SU-DHL-6 (cell line): ENCODE measurements around the gene TANGO2.

Experiments
- H2AFZ ChIP-seq: fragments of 200-600 bp; sonication (generic); 2 replicates; pipeline ENCODE4 v1.6.1; 2014; ENCODE audit warnings: low read depth, mild to moderate bottlenecking, moderate library complexity, mixed read lengths, antibody characterized with exemption, low read length; ENCODE audit not compliant: severe bottlenecking
- H3F3A ChIP-seq: fragments of 200-600 bp; shearing (Covaris generic); 2 replicates; pipeline ENCODE4 v1.6.0; 2016; ENCODE audit warnings: antibody characterized with exemption, mild to moderate bottlenecking; ENCODE audit not compliant: insufficient read depth
- H3K27ac ChIP-seq: fragments of 200-600 bp; sonication (generic); 2 replicates; pipeline ENCODE4 v1.5.1; 2016; ENCODE audit warnings: low read depth, mild to moderate bottlenecking, low read length, moderate library complexity, mixed read lengths
- H3K27me3 ChIP-seq: fragments of 200-600 bp; sonication (generic), shearing (Covaris generic); 2 replicates; pipeline ENCODE4 v1.6.0; 2014; ENCODE audit warnings: mild to moderate bottlenecking, low read length
- H3K36me3 ChIP-seq: fragments of 200-600 bp; sonication (generic); 2 replicates; pipeline ENCODE4 v1.6.1; 2014; ENCODE audit warnings: mild to moderate bottlenecking, low read length, mixed read lengths
- H3K4me2 ChIP-seq: fragments of 300-600, 200-600 bp; shearing (Covaris generic), sonication (generic); 2 replicates; pipeline ENCODE4 v1.6.0; 2014; ENCODE audit warnings: low read length, low read depth, mild to moderate bottlenecking; ENCODE audit not compliant: poor library complexity, severe bottlenecking
- H3K4me3 ChIP-seq: fragments of 200-600 bp; sonication (generic); 2 replicates; pipeline ENCODE4 v1.5.1; 2014; ENCODE audit warnings: antibody characterized with exemption, low read length, mild to moderate bottlenecking, mixed read lengths; ENCODE audit not compliant: insufficient read depth, poor library complexity, severe bottlenecking
- H3K79me2 ChIP-seq: fragments of 200-600 bp; sonication (generic); 2 replicates; pipeline ENCODE4 v1.6.1; 2014; ENCODE audit warnings: mild to moderate bottlenecking, low read length, moderate library complexity; ENCODE audit not compliant: insufficient read depth
- H3K9ac ChIP-seq: fragments of 200-600 bp; sonication (generic); 2 replicates; pipeline ENCODE4 v1.7.0; 2014; ENCODE audit warnings: mild to moderate bottlenecking, low read length
- H3K9me2 ChIP-seq: fragments of 200-600 bp; sonication (generic); replicated peaks from 2 replicates; pipeline ENCODE4 v1.6.1; 2014; ENCODE audit warnings: low read length; ENCODE audit not compliant: insufficient read depth
- H3K9me3 ChIP-seq: fragments of 200-600 bp; sonication (generic); 2 replicates; pipeline ENCODE4 v1.6.1; 2014; ENCODE audit warnings: low read length, mixed read lengths; ENCODE audit not compliant: insufficient read depth
- H4K20me1 ChIP-seq: fragments of 200-600 bp; sonication (generic); 2 replicates; pipeline ENCODE4 v1.6.1; 2014; ENCODE audit warnings: low read depth, mild to moderate bottlenecking, antibody characterized with exemption, low read length, moderate library complexity, mixed read lengths
- EZH2phosphoT487 ChIP-seq: fragments of 200-600 bp; sonication (generic), shearing (Covaris generic); conservative IDR thresholded peaks from 2 replicates; pipeline ENCODE4 v1.6.1; 2018; ENCODE audit warnings: mild to moderate bottlenecking, antibody characterized with exemption, low read length, moderate library complexity, mixed read lengths
- TF ChIP-seq, protein P1 (sequence below): fragments of 200-600 bp; sonication (generic); IDR thresholded peaks from one replicate; pipeline ENCODE4 v1.5.1; 2017; ENCODE audit warnings: antibody characterized with exemption, mild to moderate bottlenecking, low read length, moderate library complexity; ENCODE audit not compliant: insufficient read depth, poor library complexity, severe bottlenecking

The TANGO2 gene

GRCh38 chr22:20092477-20092854 is 71.6 kb downstream of the TANGO2 start:
- H3K36me3 ChIP-seq = peaks cover 2% of the 10 kb centered on the region; the same call in 1 of the 2 replicates
- H3K27ac ChIP-seq = no peak overlapping the region
- no peaks in the 10 kb centered on the region for H4K20me1 ChIP-seq
- H3K4me2 ChIP-seq = no peak overlapping the region
- no peak overlapping the region for H3K4me3 ChIP-seq
- H3K79me2 ChIP-seq = no peaks in the 10 kb centered on the region
- H3K9me3 ChIP-seq = no peaks in the 10 kb centered on the region
- no peak for TF ChIP-seq EZH2phosphoT487
- H3F3A ChIP-seq = no peaks in the 10 kb centered on the region
- H3K9me2 ChIP-seq = no peaks in the 10 kb centered on the region
- no peaks in the 10 kb centered on the region for H3K27me3 ChIP-seq
- no peak overlapping the region for H3K9ac ChIP-seq
- H2AFZ ChIP-seq = no peak overlapping the region

- no peaks in the 10 kb centered on the region for H4K20me1 ChIP-seq
Measured at GRCh38 chr22:20093418-20094196, 72.7 kb downstream of the TANGO2 start.

GRCh38 chr22:20094197-20094807 is 73.4 kb downstream of the TANGO2 start:
- Histone ChIP-seq H3K36me3 (peaks cover 2% of the 10 kb centered on the region; the same call in 1 of the 2 replicates), H3K27ac (no peak overlapping the region), H3K9me3 (no peaks in the 10 kb centered on the region), H3K79me2 (no peaks in the 10 kb centered on the region), H3K27me3 (no peaks in the 10 kb centered on the region), H3K9ac (no peak overlapping the region), H3K4me3 (no peak overlapping the region), H3K4me2 (no peak overlapping the region), H3K9me2 (no peaks in the 10 kb centered on the region), H4K20me1 (no peaks in the 10 kb centered on the region), H2AFZ (no peak overlapping the region), H3F3A (no peaks in the 10 kb centered on the region)
- TF ChIP-seq EZH2phosphoT487 = no peak
- TF ChIP-seq, protein P1, sequence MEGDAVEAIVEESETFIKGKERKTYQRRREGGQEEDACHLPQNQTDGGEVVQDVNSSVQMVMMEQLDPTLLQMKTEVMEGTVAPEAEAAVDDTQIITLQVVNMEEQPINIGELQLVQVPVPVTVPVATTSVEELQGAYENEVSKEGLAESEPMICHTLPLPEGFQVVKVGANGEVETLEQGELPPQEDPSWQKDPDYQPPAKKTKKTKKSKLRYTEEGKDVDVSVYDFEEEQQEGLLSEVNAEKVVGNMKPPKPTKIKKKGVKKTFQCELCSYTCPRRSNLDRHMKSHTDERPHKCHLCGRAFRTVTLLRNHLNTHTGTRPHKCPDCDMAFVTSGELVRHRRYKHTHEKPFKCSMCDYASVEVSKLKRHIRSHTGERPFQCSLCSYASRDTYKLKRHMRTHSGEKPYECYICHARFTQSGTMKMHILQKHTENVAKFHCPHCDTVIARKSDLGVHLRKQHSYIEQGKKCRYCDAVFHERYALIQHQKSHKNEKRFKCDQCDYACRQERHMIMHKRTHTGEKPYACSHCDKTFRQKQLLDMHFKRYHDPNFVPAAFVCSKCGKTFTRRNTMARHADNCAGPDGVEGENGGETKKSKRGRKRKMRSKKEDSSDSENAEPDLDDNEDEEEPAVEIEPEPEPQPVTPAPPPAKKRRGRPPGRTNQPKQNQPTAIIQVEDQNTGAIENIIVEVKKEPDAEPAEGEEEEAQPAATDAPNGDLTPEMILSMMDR = no peak

More at GRCh38 chr22:20093418-20094196, 72.7 kb downstream of the TANGO2 start:
- no peaks in the 10 kb centered on the region for H3K9me2 ChIP-seq
- no peak overlapping the region for H3K27ac ChIP-seq
- TF ChIP-seq, protein P1 = no peak
- no peak for TF ChIP-seq EZH2phosphoT487
- no peaks in the 10 kb centered on the region for H3K27me3 ChIP-seq
- H3K36me3 ChIP-seq = peaks cover 2% of the 10 kb centered on the region; the same call in 1 of the 2 replicates
- H3K4me3 ChIP-seq = no peak overlapping the region
- H3K9me3 ChIP-seq = no peaks in the 10 kb centered on the region
- no peaks in the 10 kb centered on the region for H3K79me2 ChIP-seq
- H3K4me2 ChIP-seq = no peak overlapping the region
- no peak overlapping the region for H2AFZ ChIP-seq
- H3F3A ChIP-seq = no peaks in the 10 kb centered on the region
- H3K9ac ChIP-seq = no peak overlapping the region

DNA sequence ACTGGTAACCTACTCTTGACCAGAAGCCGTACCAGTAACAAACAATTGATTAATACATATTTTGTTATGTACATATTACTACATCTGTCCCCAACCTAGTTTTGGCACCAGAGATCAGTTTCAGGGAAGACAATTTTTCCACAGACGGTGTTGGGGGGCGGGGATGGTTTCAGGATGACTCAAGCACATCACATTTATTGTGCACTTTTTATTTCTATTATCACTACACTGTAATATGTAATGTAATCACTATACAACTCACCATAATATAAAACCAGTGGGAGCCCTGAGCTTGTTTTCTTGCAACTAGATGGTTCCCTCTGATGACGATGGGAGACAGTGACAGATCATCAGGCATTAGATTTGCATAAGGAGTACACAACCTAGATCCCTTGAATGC is 74.6 kb downstream of the TANGO2 start:
- TF ChIP-seq, protein P1 = no peak
- TF ChIP-seq EZH2phosphoT487 = no peak
- H3K4me2 ChIP-seq = no peak overlapping the region
- H3K9ac ChIP-seq = no peak overlapping the region
- no peaks in the 10 kb centered on the region for H3K9me3 ChIP-seq
- no peak overlapping the region for H3K4me3 ChIP-seq
- H3K27ac ChIP-seq = no peak overlapping the region
- no peaks in the 10 kb centered on the region for H3K79me2 ChIP-seq
- no peaks in the 10 kb centered on the region for H3K27me3 ChIP-seq
- no peak overlapping the region for H2AFZ ChIP-seq
- H3F3A ChIP-seq = no peaks in the 10 kb centered on the region
- H3K9me2 ChIP-seq = no peaks in the 10 kb centered on the region
- H3K36me3 ChIP-seq = peaks cover 2% of the 10 kb centered on the region; the same call in 1 of the 2 replicates
- no peaks in the 10 kb centered on the region for H4K20me1 ChIP-seq
